DND-41 (cell line): ENCODE results near the gene ERC2.

ENCODE experiments used
- EZH2 ChIP-seq: IDR thresholded peaks from 3 replicates; pipeline ENCODE4 v1.6.1; 2012; ENCODE audit warnings: borderline replicate concordance, low read depth, mild to moderate bottlenecking, moderate library complexity, low read length, inconsistent platforms; ENCODE audit not compliant: severe bottlenecking
- TF ChIP-seq, protein P1 (sequence below): IDR thresholded peaks from 2 replicates; pipeline ENCODE4 v1.5.1; 2012; ENCODE audit warnings: borderline replicate concordance, low read length, moderate library complexity, mild to moderate bottlenecking; ENCODE audit not compliant: poor library complexity, severe bottlenecking; ENCODE audit errors: extremely low read depth

DNA sequence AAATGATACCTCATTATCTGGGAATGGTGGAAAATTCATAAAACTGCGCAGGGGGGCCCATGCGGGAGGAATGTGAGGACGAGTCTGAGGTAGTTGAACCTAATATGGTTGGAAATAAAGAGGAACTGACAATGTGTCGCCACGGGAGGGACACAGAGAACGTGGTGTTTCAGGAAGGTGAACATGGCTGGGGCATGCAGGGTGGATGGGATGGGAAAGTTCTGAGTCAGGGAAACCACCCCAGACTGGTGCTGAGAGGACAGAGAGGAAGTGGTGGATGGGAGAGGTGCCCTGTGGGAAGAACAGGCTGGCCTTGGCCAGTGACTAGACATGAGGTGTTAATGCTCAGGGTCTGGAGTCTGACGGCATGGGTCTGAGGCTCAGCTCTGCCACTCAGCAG, 844.0 kb downstream of the ERC2 start:
- TF ChIP-seq, protein P1, sequence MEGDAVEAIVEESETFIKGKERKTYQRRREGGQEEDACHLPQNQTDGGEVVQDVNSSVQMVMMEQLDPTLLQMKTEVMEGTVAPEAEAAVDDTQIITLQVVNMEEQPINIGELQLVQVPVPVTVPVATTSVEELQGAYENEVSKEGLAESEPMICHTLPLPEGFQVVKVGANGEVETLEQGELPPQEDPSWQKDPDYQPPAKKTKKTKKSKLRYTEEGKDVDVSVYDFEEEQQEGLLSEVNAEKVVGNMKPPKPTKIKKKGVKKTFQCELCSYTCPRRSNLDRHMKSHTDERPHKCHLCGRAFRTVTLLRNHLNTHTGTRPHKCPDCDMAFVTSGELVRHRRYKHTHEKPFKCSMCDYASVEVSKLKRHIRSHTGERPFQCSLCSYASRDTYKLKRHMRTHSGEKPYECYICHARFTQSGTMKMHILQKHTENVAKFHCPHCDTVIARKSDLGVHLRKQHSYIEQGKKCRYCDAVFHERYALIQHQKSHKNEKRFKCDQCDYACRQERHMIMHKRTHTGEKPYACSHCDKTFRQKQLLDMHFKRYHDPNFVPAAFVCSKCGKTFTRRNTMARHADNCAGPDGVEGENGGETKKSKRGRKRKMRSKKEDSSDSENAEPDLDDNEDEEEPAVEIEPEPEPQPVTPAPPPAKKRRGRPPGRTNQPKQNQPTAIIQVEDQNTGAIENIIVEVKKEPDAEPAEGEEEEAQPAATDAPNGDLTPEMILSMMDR, result no peak
- TF ChIP-seq EZH2, result no peak
